Keratinocyte (primary cell): Measurements from ENCODE around the gene AFF2. TPM values are rescaled to one million over a fixed set of nuclear protein-coding genes. Genes with fewer than 3 reads are reported as not detected.

ENCODE experiments used
- DNase-seq: peaks from one replicate; pipeline ENCODE4 v3.0.0-alpha.2; 2011; ENCODE audit warnings: low read depth, missing footprints, low spot score
- FAIRE-seq: peaks from 2 replicates; lab custom pipeline; 2011; peaks lifted over from hg19 to GRCh38; lab: Jason Lieb, UNC
- H2AFZ ChIP-seq: 2 replicates; pipeline ENCODE4 v1.6.0; 2012; ENCODE audit warnings: low read length, control low read depth, inconsistent platforms; ENCODE audit not compliant: control insufficient read depth
- H3K27ac ChIP-seq: 2 replicates; pipeline ENCODE4 v1.5.1; 2011; ENCODE audit warnings: low read length; ENCODE audit not compliant: control insufficient read depth, insufficient read depth
- H3K27me3 ChIP-seq: 3 replicates; pipeline ENCODE4 v1.6.0; 2011; ENCODE audit warnings: low read length; ENCODE audit not compliant: control insufficient read depth, insufficient read depth; ENCODE audit errors: extremely low read depth
- H3K36me3 ChIP-seq, 2 experiments: 2 replicates in 1 of 2; 3 replicates in 1 of 2; pipeline ENCODE4 v1.5.1; 2011; ENCODE audit warnings: low read length in 2 of 2, mild to moderate bottlenecking in 1 of 2; ENCODE audit not compliant: control insufficient read depth in 2 of 2, insufficient read depth in 2 of 2; ENCODE audit errors: extremely low read depth in 1 of 2
- H3K4me1 ChIP-seq: 3 replicates; pipeline ENCODE4 v1.5.1; 2011; ENCODE audit warnings: low read length; ENCODE audit not compliant: control insufficient read depth, insufficient read depth; ENCODE audit errors: extremely low read depth
- H3K4me2 ChIP-seq: 3 replicates; pipeline ENCODE4 v1.6.0; 2011; ENCODE audit warnings: low read depth, low read length; ENCODE audit not compliant: control insufficient read depth, insufficient read depth; ENCODE audit errors: extremely low read depth
- H3K4me3 ChIP-seq, 3 experiments: fragments of 200-600 bp in 1 of 3; sonication (generic) in 1 of 3; 2 replicates in 2 of 3; 3 replicates in 1 of 3; pipeline ENCODE4 v1.5.1; 2011 to 2016; ENCODE audit warnings: low read length in 3 of 3, mild to moderate bottlenecking in 3 of 3, control low read depth in 2 of 3, inconsistent platforms in 1 of 3, low read depth in 1 of 3, mixed read lengths in 1 of 3, mixed run types in 1 of 3, moderate library complexity in 1 of 3; ENCODE audit not compliant: control insufficient read depth in 2 of 3, insufficient read depth in 2 of 3; ENCODE audit errors: extremely low read depth in 1 of 3
- H3K79me2 ChIP-seq: 2 replicates; pipeline ENCODE4 v1.6.0; 2012; ENCODE audit warnings: low read length; ENCODE audit not compliant: control insufficient read depth, insufficient read depth
- H3K9ac ChIP-seq: 3 replicates; pipeline ENCODE4 v1.6.0; 2011; ENCODE audit warnings: low read length; ENCODE audit not compliant: control insufficient read depth, insufficient read depth; ENCODE audit errors: extremely low read depth
- H3K9me1 ChIP-seq: 3 replicates; pipeline ENCODE4 v1.6.0; 2011; ENCODE audit warnings: low read length; ENCODE audit not compliant: control insufficient read depth, insufficient read depth; ENCODE audit errors: extremely low read depth
- H3K9me3 ChIP-seq: 2 replicates; pipeline ENCODE4 v1.5.1; 2012; ENCODE audit warnings: low read depth, low read length; ENCODE audit not compliant: control insufficient read depth
- H4K20me1 ChIP-seq: 3 replicates; pipeline ENCODE4 v1.6.0; 2011; ENCODE audit warnings: low read length; ENCODE audit not compliant: control insufficient read depth, insufficient read depth; ENCODE audit errors: extremely low read depth
- CTCF ChIP-seq, 3 experiments: IDR thresholded peaks in 1 of 3; conservative IDR thresholded peaks in 1 of 3; optimal IDR thresholded peaks in 1 of 3; 2 replicates in 2 of 3; 3 replicates in 1 of 3; pipeline versions ENCODE3 to v1.5.1; 2011; ENCODE audit warnings: low read length in 3 of 3, mild to moderate bottlenecking in 3 of 3, moderate library complexity in 2 of 3, control low read depth in 1 of 3, inconsistent platforms in 1 of 3; ENCODE audit not compliant: insufficient read depth in 2 of 3; ENCODE audit errors: extremely low read depth in 1 of 3
- EZH2 ChIP-seq: IDR thresholded peaks from one replicate; pipeline ENCODE4 v1.6.1; 2012; ENCODE audit warnings: inconsistent platforms, mild to moderate bottlenecking, low read length, moderate library complexity
- dilution Hi-C: fragments of 300-500 bp; cut with MboI; formaldehyde crosslinking; loops from one replicate; pipeline ENCODE4 v1.7.0; 2020; ENCODE audit warnings: low sequenced_read_pairs; ENCODE audit not compliant: extremely low pct_ligation_motif_present
- polyA plus RNA-seq, 5 experiments: library from polyadenylated mRNA; depleted of rRNA in 3 of 5; stranded (reverse) in 3 of 5; stranded (forward) in 1 of 5; unstranded in 1 of 5; fragments of >200 nt; gene quantifications; 1 replicate in 1 of 5; 2 replicates in 3 of 5; 3 replicates in 1 of 5; pipeline versions ENCODE4 v1.2.1 to v1.2.3, GENCODE V29; 2011 to 2012; ENCODE audit warnings: missing spikeins in 2 of 5, low read depth in 1 of 5, low replicate concordance in 1 of 5

Gene AFF2
- polyA plus RNA-seq, 1 donor (not counting 4 experiments of a cell fraction or from before 2014, with no cell fraction given): 0.01 TPM

GRCh38 chrX:148681605-148682004 is 181.2 kb downstream of the AFF2 start:
- Histone ChIP-seq H3K36me3 (no peaks in the 10 kb centered on the region), H3K9me3 (no peaks in the 10 kb centered on the region), H3K4me2 (no peak overlapping the region), H3K4me3 (no peak overlapping the region), H2AFZ (no peak overlapping the region), H3K9ac (no peak overlapping the region), H3K27ac (no peak overlapping the region), H3K4me1 (no peaks in the 10 kb centered on the region), H3K79me2 (no peaks in the 10 kb centered on the region), H3K9me1 (no peaks in the 10 kb centered on the region), H4K20me1 (no peaks in the 10 kb centered on the region), H3K27me3 (no peaks in the 10 kb centered on the region)
- no peak for DNase-seq
- dilution Hi-C loops: no loop called here
- TF ChIP-seq CTCF (optimal IDR thresholded peaks at IDR 0.05 in 1 of 3, IDR thresholded peaks at IDR 0.05 in 1 of 3, conservative IDR thresholded peaks at IDR 0.05 in 1 of 3; ENCODE audit: extremely low read depth in 1 of 3, insufficient read depth in 2 of 3, low read length in 3 of 3): no peak
- TF ChIP-seq EZH2: no peak
- FAIRE-seq: no peak

- TF ChIP-seq CTCF (optimal IDR thresholded peaks at IDR 0.05 in 1 of 3, IDR thresholded peaks at IDR 0.05 in 1 of 3, conservative IDR thresholded peaks at IDR 0.05 in 1 of 3; ENCODE audit: extremely low read depth in 1 of 3, insufficient read depth in 2 of 3, low read length in 3 of 3) (no peak), EZH2 (no peak)
- Histone ChIP-seq H3K4me3 (no peak overlapping the region), H3K36me3 (no peaks in the 10 kb centered on the region), H3K9ac (no peak overlapping the region), H4K20me1 (no peaks in the 10 kb centered on the region), H3K4me1 (no peaks in the 10 kb centered on the region), H3K4me2 (no peak overlapping the region), H3K79me2 (no peaks in the 10 kb centered on the region), H3K9me1 (no peaks in the 10 kb centered on the region), H3K9me3 (no peaks in the 10 kb centered on the region), H3K27ac (no peak overlapping the region), H3K27me3 (no peaks in the 10 kb centered on the region), H2AFZ (no peak overlapping the region)
- dilution Hi-C loops: no loop called here
- FAIRE-seq (no peak), DNase-seq (no peak)
Observed at GRCh38 chrX:148682206-148682605, 181.8 kb downstream of the AFF2 start.
